Measurements from ENCODE around the gene DOCK4.
A peak's percentile ranks its signal among the peaks of the same experiment; 100 is the strongest.

DOCK4 gene

DNA sequence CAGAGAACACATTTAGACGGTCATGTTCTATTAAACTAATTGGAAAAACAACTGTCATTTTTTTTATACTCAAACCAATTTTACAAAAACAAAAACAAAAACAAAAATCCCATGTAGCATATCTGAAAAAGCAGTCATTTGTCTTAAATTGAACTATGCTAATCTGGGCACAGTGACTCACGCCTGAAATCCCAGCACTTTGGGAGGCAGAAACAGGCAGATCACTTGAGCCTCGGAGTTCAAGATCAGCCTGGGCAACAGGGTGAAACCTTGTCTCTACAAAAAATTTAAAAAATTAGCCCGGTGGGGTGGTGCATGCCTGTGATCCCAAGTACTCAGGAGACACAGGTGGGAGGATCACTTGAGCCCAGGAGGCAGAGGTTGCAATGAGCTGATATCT is 253.4 kb downstream of the DOCK4 start:
- Histone ChIP-seq H3K14ac (ENCODE audit: low read length in 2 of 2) (no peak overlapping the region), H2AK5ac (ENCODE audit: low read length, severe bottlenecking) (no peak overlapping the region), H3K79me1 (replicated peaks; ENCODE audit: low read length, poor library complexity, severe bottlenecking) (peaks cover 8% of the 10 kb centered on the region), H3K9me3 (ENCODE audit: control insufficient read depth, low read length) (no peaks in the 10 kb centered on the region), H3K4me1 (ENCODE audit: control insufficient read depth, insufficient read depth, low read depth, low read length) (no peaks in the 10 kb centered on the region), H2BK5ac (ENCODE audit: low read depth, low read length, poor library complexity, severe bottlenecking) (no peak overlapping the region), H2BK120ac (ENCODE audit: low read depth, low read length) (no peak overlapping the region), H3K23ac (ENCODE audit: low read length in 2 of 2) (no peak overlapping the region), H3K9ac (ENCODE audit: low read length) (no peak overlapping the region), H3K18ac (ENCODE audit: low read depth in 1 of 2, low read length in 2 of 2) (no peak overlapping the region), H2AFZ (ENCODE audit: low read depth, low read length) (no peak overlapping the region), H4K91ac (ENCODE audit: low read length) (no peak overlapping the region), H3K4me3 (ENCODE audit: insufficient read depth in 1 of 2, low read depth in 1 of 2, low read length in 2 of 2) (no peak overlapping the region), H3K4ac (ENCODE audit: low read depth in 1 of 2, low read length in 2 of 2) (no peak overlapping the region), H3K27ac (ENCODE audit: low read length, poor library complexity, severe bottlenecking) (no peak overlapping the region), H4K8ac (ENCODE audit: low read length) (no peak overlapping the region), H2BK15ac (ENCODE audit: low read depth, poor library complexity, severe bottlenecking) (no peak overlapping the region), H3K36me3 (ENCODE audit: control insufficient read depth in 1 of 2, insufficient read depth in 2 of 2, low read depth in 1 of 2, low read length in 2 of 2) (peaks cover 0 to 6% of the 10 kb centered on the region in 2 experiments), H3K27me3 (ENCODE audit: control insufficient read depth in 1 of 2, insufficient read depth in 1 of 2, low read length in 2 of 2) (no peaks in the 10 kb centered on the region), H2BK12ac (ENCODE audit: low read length in 2 of 2) (no peak overlapping the region), H3K4me2 (ENCODE audit: low read length, poor library complexity, severe bottlenecking) (no peak overlapping the region)
- 90% methylated on average over 4 of the region's 4 CpGs for WGBS
- DNase-seq = no peak

- Histone ChIP-seq H3K4me2 (ENCODE audit: low read length, poor library complexity, severe bottlenecking) (no peak overlapping the region), H2BK12ac (ENCODE audit: low read length in 2 of 2) (no peak overlapping the region), H3K9me3 (ENCODE audit: control insufficient read depth, low read length) (no peaks in the 10 kb centered on the region), H3K9ac (ENCODE audit: low read length) (no peak overlapping the region), H3K27ac (ENCODE audit: low read length, poor library complexity, severe bottlenecking) (no peak overlapping the region), H2AFZ (ENCODE audit: low read depth, low read length) (no peak overlapping the region), H3K36me3 (ENCODE audit: control insufficient read depth in 1 of 2, insufficient read depth in 2 of 2, low read depth in 1 of 2, low read length in 2 of 2) (peaks cover 0 to 8% of the 10 kb centered on the region in 2 experiments), H3K4me3 (ENCODE audit: insufficient read depth in 1 of 2, low read depth in 1 of 2, low read length in 2 of 2) (no peak overlapping the region), H2AK5ac (ENCODE audit: low read length, severe bottlenecking) (no peak overlapping the region), H3K14ac (ENCODE audit: low read length in 2 of 2) (no peak overlapping the region), H3K23ac (ENCODE audit: low read length in 2 of 2) (no peak overlapping the region), H3K27me3 (ENCODE audit: control insufficient read depth in 1 of 2, insufficient read depth in 1 of 2, low read length in 2 of 2) (no peaks in the 10 kb centered on the region), H3K4me1 (ENCODE audit: control insufficient read depth, insufficient read depth, low read depth, low read length) (no peaks in the 10 kb centered on the region), H4K91ac (ENCODE audit: low read length) (no peak overlapping the region), H2BK5ac (ENCODE audit: low read depth, low read length, poor library complexity, severe bottlenecking) (no peak overlapping the region), H2BK120ac (ENCODE audit: low read depth, low read length) (no peak overlapping the region), H4K8ac (ENCODE audit: low read length) (no peak overlapping the region), H3K18ac (ENCODE audit: low read depth in 1 of 2, low read length in 2 of 2) (no peak overlapping the region), H3K4ac (ENCODE audit: low read depth in 1 of 2, low read length in 2 of 2) (no peak overlapping the region), H3K79me1 (replicated peaks; ENCODE audit: low read length, poor library complexity, severe bottlenecking) (peaks cover 9% of the 10 kb centered on the region), H2BK15ac (ENCODE audit: low read depth, poor library complexity, severe bottlenecking) (no peak overlapping the region)
- DNase-seq = no peak
These were observed 255.1 kb downstream of the DOCK4 start for GRCh38 chr7:111951052-111951451.

GRCh38 chr7:111942450-111943081 is 263.6 kb downstream of the DOCK4 start:
- 94% methylated on average over 5 of the region's 5 CpGs for WGBS
- H3K23ac ChIP-seq (ENCODE audit: low read length in 2 of 2) = no peak overlapping the region
- DNase-seq = no peak
- H3K36me3 ChIP-seq (ENCODE audit: control insufficient read depth in 1 of 2, insufficient read depth in 2 of 2, low read depth in 1 of 2, low read length in 2 of 2) = peaks cover 17 to 46% of the 10 kb centered on the region in 2 experiments
- H3K18ac ChIP-seq (ENCODE audit: low read depth in 1 of 2, low read length in 2 of 2) = no peak overlapping the region
- no peak overlapping the region for H2BK120ac ChIP-seq (ENCODE audit: low read depth, low read length)
- H4K91ac ChIP-seq (ENCODE audit: low read length) = no peak overlapping the region
- H2BK5ac ChIP-seq (ENCODE audit: low read depth, low read length, poor library complexity, severe bottlenecking) = no peak overlapping the region
- no peaks in the 10 kb centered on the region for H3K4me1 ChIP-seq (ENCODE audit: control insufficient read depth, insufficient read depth, low read depth, low read length)
- H3K27ac ChIP-seq (ENCODE audit: low read length, poor library complexity, severe bottlenecking) = no peak overlapping the region
- peak overlapping the region in 1 of 2 experiments; percentile 39 for H3K4me3 ChIP-seq (ENCODE audit: insufficient read depth in 1 of 2, low read depth in 1 of 2, low read length in 2 of 2)
- no peak overlapping the region for H2BK15ac ChIP-seq (ENCODE audit: low read depth, poor library complexity, severe bottlenecking)
- no peak overlapping the region for H2AFZ ChIP-seq (ENCODE audit: low read depth, low read length)
- no peak overlapping the region for H2AK5ac ChIP-seq (ENCODE audit: low read length, severe bottlenecking)
- H3K79me1 ChIP-seq (replicated peaks; ENCODE audit: low read length, poor library complexity, severe bottlenecking) = peaks cover 4% of the 10 kb centered on the region
- H3K9me3 ChIP-seq (ENCODE audit: control insufficient read depth, low read length) = peaks cover 37% of the 10 kb centered on the region
- no peak overlapping the region for H3K4ac ChIP-seq (ENCODE audit: low read depth in 1 of 2, low read length in 2 of 2)
- H3K4me2 ChIP-seq (ENCODE audit: low read length, poor library complexity, severe bottlenecking) = no peak overlapping the region
- H3K14ac ChIP-seq (ENCODE audit: low read length in 2 of 2) = no peak overlapping the region
- no peak overlapping the region for H2BK12ac ChIP-seq (ENCODE audit: low read length in 2 of 2)
- H4K8ac ChIP-seq (ENCODE audit: low read length) = no peak overlapping the region
- no peaks in the 10 kb centered on the region for H3K27me3 ChIP-seq (ENCODE audit: control insufficient read depth in 1 of 2, insufficient read depth in 1 of 2, low read length in 2 of 2)
- no peak overlapping the region for H3K9ac ChIP-seq (ENCODE audit: low read length)

DNA sequence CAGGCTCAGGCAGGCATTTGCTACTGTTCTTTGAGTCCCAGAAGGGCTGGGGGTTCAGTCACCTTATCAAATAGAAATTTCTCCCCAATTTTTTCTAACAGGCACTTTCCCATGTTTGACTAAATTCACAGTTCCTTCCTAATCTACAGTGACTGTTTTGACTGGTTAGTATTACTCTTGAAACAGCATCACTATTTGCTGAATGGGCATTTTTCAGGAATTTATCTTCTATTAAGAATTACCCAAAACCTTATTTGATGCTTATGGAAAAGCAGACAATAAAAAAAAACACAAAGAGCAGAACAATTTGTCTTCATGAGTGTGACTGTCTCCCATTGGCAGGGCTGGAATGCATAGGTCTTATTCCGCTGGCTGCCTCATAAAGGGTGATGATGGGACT is 269.0 kb downstream of the DOCK4 start:
- Histone ChIP-seq H2BK5ac (ENCODE audit: low read depth, low read length, poor library complexity, severe bottlenecking) (no peak overlapping the region), H3K4me3 (ENCODE audit: insufficient read depth in 1 of 2, low read depth in 1 of 2, low read length in 2 of 2) (no peak overlapping the region), H3K4me1 (ENCODE audit: control insufficient read depth, insufficient read depth, low read depth, low read length) (no peaks in the 10 kb centered on the region)

More for the DNA sequence above, 269.0 kb downstream of the DOCK4 start:
- Histone ChIP-seq H3K79me1 (replicated peaks; ENCODE audit: low read length, poor library complexity, severe bottlenecking) (peaks cover 2% of the 10 kb centered on the region), H4K8ac (ENCODE audit: low read length) (no peak overlapping the region), H4K91ac (ENCODE audit: low read length) (no peak overlapping the region), H2AFZ (ENCODE audit: low read depth, low read length) (no peak overlapping the region), H2BK15ac (ENCODE audit: low read depth, poor library complexity, severe bottlenecking) (no peak overlapping the region), H2AK5ac (ENCODE audit: low read length, severe bottlenecking) (no peak overlapping the region), H2BK12ac (ENCODE audit: low read length in 2 of 2) (no peak overlapping the region), H3K4ac (ENCODE audit: low read depth in 1 of 2, low read length in 2 of 2) (no peak overlapping the region), H3K27me3 (ENCODE audit: control insufficient read depth in 1 of 2, insufficient read depth in 1 of 2, low read length in 2 of 2) (no peaks in the 10 kb centered on the region), H3K23ac (ENCODE audit: low read length in 2 of 2) (no peak overlapping the region), H3K14ac (ENCODE audit: low read length in 2 of 2) (no peak overlapping the region), H3K9me3 (ENCODE audit: control insufficient read depth, low read length) (peaks cover 8% of the 10 kb centered on the region), H3K18ac (ENCODE audit: low read depth in 1 of 2, low read length in 2 of 2) (no peak overlapping the region), H3K27ac (ENCODE audit: low read length, poor library complexity, severe bottlenecking) (no peak overlapping the region), H3K4me2 (ENCODE audit: low read length, poor library complexity, severe bottlenecking) (no peak overlapping the region), H3K36me3 (ENCODE audit: control insufficient read depth in 1 of 2, insufficient read depth in 2 of 2, low read depth in 1 of 2, low read length in 2 of 2) (peaks cover 9 to 33% of the 10 kb centered on the region in 2 experiments), H2BK120ac (ENCODE audit: low read depth, low read length) (no peak overlapping the region), H3K9ac (ENCODE audit: low read length) (no peak overlapping the region)
- no peak for DNase-seq
- 86% methylated on average over 1 of the region's 1 CpG for WGBS
